ENCODE measurements around the gene OVCA2.
A peak's percentile ranks its signal among the peaks of the same experiment; 100 is the strongest.
"Not testable (repeated sequence)": the region's sequence is repeated elsewhere in the genome, so short reads cannot be mapped to it uniquely, and the experiment has no call there.

OVCA2 gene

GRCh38 chr17:2041561-2042389 is at the start of gene OVCA2:
TSS of gene OVCA2 (plus strand) at chr17:2042022. CDS start at chr17:2042048, 26 bp downstream.
- peak; percentile 93 for DNase-seq (ENCODE audit: low read depth)

- no peak for DNase-seq (ENCODE audit: low read depth)
These were observed 49.3 kb upstream of the OVCA2 start for GRCh38 chr17:1992541-1992940.

- no peak for DNase-seq (ENCODE audit: low read depth)
These were observed 47.1 kb upstream of the OVCA2 start for GRCh38 chr17:1994707-1995106.

- DNase-seq (ENCODE audit: low read depth), result no peak
These were observed 46.4 kb upstream of the OVCA2 start for GRCh38 chr17:1995321-1995892.

- DNase-seq (ENCODE audit: low read depth), result no peak
These were observed 45.7 kb upstream of the OVCA2 start for GRCh38 chr17:1995907-1996799.

GRCh38 chr17:1996800-1997288 is 45.0 kb upstream of the OVCA2 start:
- no peak for DNase-seq (ENCODE audit: low read depth)

GRCh38 chr17:1997289-1997926 is 44.4 kb upstream of the OVCA2 start:
- DNase-seq (ENCODE audit: low read depth), result no peak

- no peak for DNase-seq (ENCODE audit: low read depth)
These were observed 43.7 kb upstream of the OVCA2 start for GRCh38 chr17:1997927-1998742.

- no peak for DNase-seq (ENCODE audit: low read depth)
These were observed 42.1 kb upstream of the OVCA2 start for GRCh38 chr17:1999557-2000251.

- no peak for DNase-seq (ENCODE audit: low read depth)
These were observed 39.0 kb upstream of the OVCA2 start for GRCh38 chr17:2002767-2003329.

- DNase-seq (ENCODE audit: low read depth), result no peak
These were observed 38.3 kb upstream of the OVCA2 start for GRCh38 chr17:2003525-2003924.

- DNase-seq (ENCODE audit: low read depth), result no peak
These were observed 37.3 kb upstream of the OVCA2 start for GRCh38 chr17:2004435-2004952.

- no peak for DNase-seq (ENCODE audit: low read depth)
These were observed 33.3 kb upstream of the OVCA2 start for GRCh38 chr17:2008332-2009126.

- no peak for DNase-seq (ENCODE audit: low read depth)
These were observed 32.1 kb upstream of the OVCA2 start for GRCh38 chr17:2009737-2010136.

GRCh38 chr17:2011411-2012371 is 30.1 kb upstream of the OVCA2 start:
- DNase-seq (ENCODE audit: low read depth), result no peak

- DNase-seq (ENCODE audit: low read depth), result no peak
These were observed 29.3 kb upstream of the OVCA2 start for GRCh38 chr17:2012499-2012898.

GRCh38 chr17:2013220-2013993 is 28.4 kb upstream of the OVCA2 start:
- DNase-seq (ENCODE audit: low read depth), result not testable (repeated sequence)

Measured in T-helper 22 cell (primary cell).